Glutamatergic neuron (in vitro differentiated cells): ENCODE data around the gene RCAN2. TPM values are rescaled to one million over a fixed set of nuclear protein-coding genes. Genes with fewer than 3 reads are reported as not detected.

Experiments used
- DNase-seq: peaks from one replicate; pipeline ENCODE4 v3.0.0; 2022
- H3K27ac Mint-ChIP-seq: one replicate; pipeline ENCODE4 v1.8.0; 2020; ENCODE audit warnings: mild to moderate bottlenecking, mixed read lengths, inconsistent platforms; ENCODE audit not compliant: unreplicated experiment
- H3K27me3 Mint-ChIP-seq: one replicate; pipeline ENCODE4 v1.8.0; 2020; ENCODE audit warnings: mild to moderate bottlenecking, moderate library complexity, mixed read lengths, inconsistent platforms; ENCODE audit not compliant: unreplicated experiment
- H3K36me3 Mint-ChIP-seq: one replicate; pipeline ENCODE4 v1.8.0; 2020; ENCODE audit warnings: mild to moderate bottlenecking, mixed read lengths, inconsistent platforms; ENCODE audit not compliant: unreplicated experiment
- H3K4me1 Mint-ChIP-seq: one replicate; pipeline ENCODE4 v1.8.0; 2020; ENCODE audit warnings: mild to moderate bottlenecking, low read depth, mixed read lengths, inconsistent platforms; ENCODE audit not compliant: unreplicated experiment
- H3K4me3 Mint-ChIP-seq: one replicate; pipeline ENCODE4 v1.8.0; 2020; ENCODE audit warnings: mild to moderate bottlenecking, mixed read lengths, inconsistent platforms; ENCODE audit not compliant: unreplicated experiment
- H3K9me3 Mint-ChIP-seq: one replicate; pipeline ENCODE4 v1.8.0; 2020; ENCODE audit warnings: mild to moderate bottlenecking, moderate library complexity, mixed read lengths, inconsistent platforms; ENCODE audit not compliant: unreplicated experiment
- total RNA-seq: library from RNA; stranded (reverse); fragmentation: NEBNext Ultra II Directional; extraction: Animal tissue kit (Norgen Biotek cat#: 25700); gene quantifications from one replicate; pipeline ENCODE4 v1.2.1, GENCODE V29; 2021; ENCODE audit not compliant: unreplicated experiment
- TF ChIP-seq, protein P1 (sequence below): fragments of 200-600 bp; sonication (generic); IDR thresholded peaks from one replicate; pipeline ENCODE4 v1.5.0; 2021; ENCODE audit not compliant: partially characterized antibody, unreplicated experiment

Gene RCAN2
- total RNA-seq, 1 donor from 2014 or later: 21.6 TPM

DNA sequence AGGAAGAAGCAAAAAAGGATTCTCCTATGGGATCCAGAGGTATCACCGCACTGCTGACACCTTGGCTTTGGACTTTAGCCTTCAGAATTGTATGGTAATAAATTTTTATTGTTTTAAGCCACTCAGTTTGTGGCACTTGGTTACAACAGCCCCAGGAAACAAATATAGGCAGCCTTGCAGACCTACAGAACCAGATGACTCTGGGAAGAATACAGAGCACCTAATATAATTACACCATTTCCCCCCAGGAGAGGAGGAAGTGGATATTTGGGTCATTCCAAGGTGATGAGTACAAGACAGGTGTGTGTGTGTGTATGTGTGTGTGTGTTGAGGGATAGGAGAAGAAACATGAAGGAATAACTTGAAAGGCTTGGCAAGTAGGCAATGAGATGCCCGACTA lies 236.3 kb downstream of the RCAN2 start:
- H3K4me1 Mint-ChIP-seq: no peaks in the 10 kb centered on the region
- H3K27ac Mint-ChIP-seq: no peak overlapping the region
- H3K27me3 Mint-ChIP-seq: no peaks in the 10 kb centered on the region
- no peak overlapping the region for H3K4me3 Mint-ChIP-seq
- DNase-seq: no peak
- TF ChIP-seq, protein P1, sequence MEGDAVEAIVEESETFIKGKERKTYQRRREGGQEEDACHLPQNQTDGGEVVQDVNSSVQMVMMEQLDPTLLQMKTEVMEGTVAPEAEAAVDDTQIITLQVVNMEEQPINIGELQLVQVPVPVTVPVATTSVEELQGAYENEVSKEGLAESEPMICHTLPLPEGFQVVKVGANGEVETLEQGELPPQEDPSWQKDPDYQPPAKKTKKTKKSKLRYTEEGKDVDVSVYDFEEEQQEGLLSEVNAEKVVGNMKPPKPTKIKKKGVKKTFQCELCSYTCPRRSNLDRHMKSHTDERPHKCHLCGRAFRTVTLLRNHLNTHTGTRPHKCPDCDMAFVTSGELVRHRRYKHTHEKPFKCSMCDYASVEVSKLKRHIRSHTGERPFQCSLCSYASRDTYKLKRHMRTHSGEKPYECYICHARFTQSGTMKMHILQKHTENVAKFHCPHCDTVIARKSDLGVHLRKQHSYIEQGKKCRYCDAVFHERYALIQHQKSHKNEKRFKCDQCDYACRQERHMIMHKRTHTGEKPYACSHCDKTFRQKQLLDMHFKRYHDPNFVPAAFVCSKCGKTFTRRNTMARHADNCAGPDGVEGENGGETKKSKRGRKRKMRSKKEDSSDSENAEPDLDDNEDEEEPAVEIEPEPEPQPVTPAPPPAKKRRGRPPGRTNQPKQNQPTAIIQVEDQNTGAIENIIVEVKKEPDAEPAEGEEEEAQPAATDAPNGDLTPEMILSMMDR: no peak
- no peaks in the 10 kb centered on the region for H3K9me3 Mint-ChIP-seq
- no peaks in the 10 kb centered on the region for H3K36me3 Mint-ChIP-seq

DNA sequence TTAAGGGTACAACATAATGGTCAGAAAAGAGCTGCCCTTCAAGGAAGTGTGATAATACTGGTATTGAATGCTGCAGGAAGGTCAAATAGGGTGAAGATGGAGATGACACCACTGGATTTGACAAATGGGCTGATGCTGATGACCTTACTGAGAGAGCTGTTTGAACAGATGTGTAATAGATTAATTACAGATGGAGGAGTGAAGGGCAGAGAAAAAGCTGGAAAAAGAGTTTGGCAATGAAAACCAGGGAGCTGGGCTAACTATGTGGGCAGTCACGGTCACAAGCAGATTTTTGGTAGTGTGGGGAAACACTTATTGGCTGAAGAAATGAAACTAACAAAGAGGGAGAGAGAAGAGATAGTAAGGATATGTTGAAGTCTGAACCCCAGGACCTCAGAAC lies 236.9 kb downstream of the RCAN2 start:
- Mint-ChIP-seq H3K27me3 (no peaks in the 10 kb centered on the region), H3K36me3 (no peaks in the 10 kb centered on the region), H3K4me1 (no peaks in the 10 kb centered on the region), H3K27ac (no peak overlapping the region), H3K4me3 (no peak overlapping the region), H3K9me3 (no peaks in the 10 kb centered on the region)
- TF ChIP-seq, protein P1: no peak
- DNase-seq: no peak

DNA sequence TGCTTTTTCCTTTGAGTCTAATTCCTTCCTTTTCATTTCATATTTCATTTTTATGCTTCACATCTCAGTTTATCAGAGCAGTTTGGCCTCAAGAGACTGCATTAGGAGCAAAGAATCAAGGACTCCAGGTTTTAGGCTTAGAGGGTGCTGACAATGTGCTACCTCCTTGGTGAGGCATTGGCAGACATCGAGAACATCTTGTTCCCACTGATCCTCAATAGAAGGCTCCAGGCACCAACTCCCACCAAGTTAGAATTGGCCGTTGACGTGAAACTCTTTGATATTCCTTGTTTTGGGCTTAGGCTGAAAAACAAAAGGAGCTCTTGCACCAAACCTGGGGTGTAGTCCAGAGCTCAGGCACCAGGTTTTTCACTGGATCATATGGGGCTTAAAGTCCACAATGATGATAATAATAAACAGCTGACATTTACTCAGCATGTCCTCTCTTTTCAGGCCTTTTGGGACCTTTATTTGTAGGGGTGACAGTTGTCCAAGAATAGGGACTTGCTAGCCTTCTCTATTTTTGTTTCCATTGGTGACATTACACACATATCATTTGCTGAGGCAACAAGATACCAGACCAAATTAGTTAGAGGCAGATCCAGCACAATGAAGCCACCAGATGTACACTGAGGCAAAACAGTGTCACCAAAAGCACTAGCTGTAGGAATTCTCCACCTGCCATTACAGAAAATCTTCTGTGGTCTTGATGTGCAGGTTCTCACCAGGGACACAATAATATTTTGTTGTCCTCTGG lies 239.5 kb downstream of the RCAN2 start:
- no peaks in the 10 kb centered on the region for H3K4me1 Mint-ChIP-seq
- DNase-seq: no peak
- no peaks in the 10 kb centered on the region for H3K27me3 Mint-ChIP-seq
- H3K27ac Mint-ChIP-seq: no peak overlapping the region
- H3K36me3 Mint-ChIP-seq: no peaks in the 10 kb centered on the region
- H3K4me3 Mint-ChIP-seq: no peak overlapping the region
- H3K9me3 Mint-ChIP-seq: no peaks in the 10 kb centered on the region
- TF ChIP-seq, protein P1: no peak

DNA sequence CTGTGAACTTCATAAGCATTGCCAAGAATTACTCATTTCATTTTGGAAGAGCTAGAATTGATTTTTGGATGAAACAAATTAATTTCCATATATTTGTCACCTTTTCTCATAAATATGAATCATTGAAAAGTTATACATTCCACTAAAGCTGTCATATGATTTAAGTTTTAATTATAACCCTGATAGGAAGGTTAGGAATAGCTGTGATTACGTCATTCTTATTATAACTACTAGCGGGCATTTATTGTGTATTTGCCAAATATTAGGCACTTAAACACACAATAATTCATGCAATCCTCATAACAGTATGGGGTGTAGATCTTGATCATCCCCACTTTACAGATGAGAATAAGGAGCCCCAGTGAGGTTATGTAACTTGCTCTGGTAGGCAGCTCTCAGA lies 243.1 kb downstream of the RCAN2 start:
- TF ChIP-seq, protein P1: no peak
- Mint-ChIP-seq H3K27ac (no peak overlapping the region), H3K4me1 (peaks cover 21% of the 10 kb centered on the region), H3K9me3 (peaks cover 3% of the 10 kb centered on the region), H3K4me3 (no peak overlapping the region), H3K36me3 (no peaks in the 10 kb centered on the region), H3K27me3 (peaks cover 5% of the 10 kb centered on the region)
- no peak for DNase-seq

- H3K27me3 Mint-ChIP-seq: peaks cover 6% of the 10 kb centered on the region
- TF ChIP-seq, protein P1: no peak
- no peak for DNase-seq
- no peak overlapping the region for H3K27ac Mint-ChIP-seq
- H3K4me1 Mint-ChIP-seq: peaks cover 32% of the 10 kb centered on the region
- no peak overlapping the region for H3K4me3 Mint-ChIP-seq
- no peaks in the 10 kb centered on the region for H3K36me3 Mint-ChIP-seq
- peaks cover 3% of the 10 kb centered on the region for H3K9me3 Mint-ChIP-seq
Measured at GRCh38 chr6:46246727-46247126, 244.5 kb downstream of the RCAN2 start.
